Ovary (tissue), 3 donors: ENCODE measurements around the gene ADCYAP1R1.

Experiments
- EP300 ChIP-seq: sonication (generic); formaldehyde crosslinking; IDR thresholded peaks from one replicate; pipeline ENCODE4 v1.6.1; 2017; ENCODE audit warnings: antibody characterized with exemption
- POLR2A ChIP-seq: fragments of 450-650 bp; IDR thresholded peaks from one replicate; pipeline ENCODE4 v1.6.1; 2017; ENCODE audit warnings: antibody characterized with exemption, mild to moderate bottlenecking, moderate library complexity
- TF ChIP-seq, protein P1 (sequence below), 3 donors: fragments of 450-650 bp in 2 of 3; fragments of 200-600 bp in 1 of 3; IDR thresholded peaks; one replicate each; pipeline versions ENCODE4 v1.5.1 to v1.8.0; 2016 to 2022; ENCODE audit warnings: antibody characterized with exemption in 3 of 3, mild to moderate bottlenecking in 1 of 3
- donor health status: DM: no; HTN: no; CAD: no.

DNA sequence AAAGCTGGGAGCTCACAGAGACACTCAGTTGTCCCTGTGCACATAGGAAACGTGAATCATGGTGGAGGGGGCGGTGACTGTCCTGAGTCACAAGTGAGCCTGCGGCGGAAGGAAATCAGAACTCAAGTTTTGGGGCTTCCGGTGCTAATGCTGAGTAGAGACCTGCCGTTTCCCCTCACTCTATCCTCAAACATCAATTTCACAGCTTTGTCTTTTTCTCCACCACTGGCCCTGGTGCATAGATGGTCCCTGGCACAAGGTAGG lies 21.9 kb downstream of the ADCYAP1R1 start:
- TF ChIP-seq, protein P1, sequence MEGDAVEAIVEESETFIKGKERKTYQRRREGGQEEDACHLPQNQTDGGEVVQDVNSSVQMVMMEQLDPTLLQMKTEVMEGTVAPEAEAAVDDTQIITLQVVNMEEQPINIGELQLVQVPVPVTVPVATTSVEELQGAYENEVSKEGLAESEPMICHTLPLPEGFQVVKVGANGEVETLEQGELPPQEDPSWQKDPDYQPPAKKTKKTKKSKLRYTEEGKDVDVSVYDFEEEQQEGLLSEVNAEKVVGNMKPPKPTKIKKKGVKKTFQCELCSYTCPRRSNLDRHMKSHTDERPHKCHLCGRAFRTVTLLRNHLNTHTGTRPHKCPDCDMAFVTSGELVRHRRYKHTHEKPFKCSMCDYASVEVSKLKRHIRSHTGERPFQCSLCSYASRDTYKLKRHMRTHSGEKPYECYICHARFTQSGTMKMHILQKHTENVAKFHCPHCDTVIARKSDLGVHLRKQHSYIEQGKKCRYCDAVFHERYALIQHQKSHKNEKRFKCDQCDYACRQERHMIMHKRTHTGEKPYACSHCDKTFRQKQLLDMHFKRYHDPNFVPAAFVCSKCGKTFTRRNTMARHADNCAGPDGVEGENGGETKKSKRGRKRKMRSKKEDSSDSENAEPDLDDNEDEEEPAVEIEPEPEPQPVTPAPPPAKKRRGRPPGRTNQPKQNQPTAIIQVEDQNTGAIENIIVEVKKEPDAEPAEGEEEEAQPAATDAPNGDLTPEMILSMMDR (IDR thresholded peaks at IDR 0.05): no peak
- TF ChIP-seq EP300 (no peak), POLR2A (no peak)
